WTC11 (cell line): Measurements from ENCODE around the gene SLAMF1.
"Not testable (repeated sequence)": the region's sequence is repeated elsewhere in the genome, so short reads cannot be mapped to it uniquely, and the experiment has no call there.

Source experiments
- ATF1 ChIP-seq: sonication (generic); formaldehyde crosslinking; IDR thresholded peaks from 2 replicates; pipeline ENCODE4 v1.8.1; 2023; ENCODE audit warnings: mild to moderate bottlenecking, moderate library complexity, missing genetic modification reagents
- CBFB ChIP-seq: sonication (generic); formaldehyde crosslinking; IDR thresholded peaks from 2 replicates; pipeline ENCODE4 v1.8.1; 2022; ENCODE audit warnings: mild to moderate bottlenecking, low read depth, missing genetic modification reagents
- ESRRA ChIP-seq: sonication (generic); formaldehyde crosslinking; IDR thresholded peaks from 2 replicates; pipeline ENCODE4 v1.8.1; 2022; ENCODE audit warnings: mild to moderate bottlenecking, missing genetic modification reagents, borderline replicate concordance
- NFYB ChIP-seq: sonication (generic); formaldehyde crosslinking; conservative IDR thresholded peaks from 2 replicates; pipeline ENCODE4 v1.8.0; 2022; ENCODE audit warnings: low read depth, missing genetic modification reagents
- ZNF232 ChIP-seq: sonication (generic); formaldehyde crosslinking; IDR thresholded peaks from 2 replicates; pipeline ENCODE4 v1.8.0; 2022; ENCODE audit warnings: mild to moderate bottlenecking, missing genetic modification reagents
- TF ChIP-seq, protein P1 (sequence below): fragments of 200-600 bp; IDR thresholded peaks from 2 replicates; pipeline ENCODE4 v1.8.0; 2022; ENCODE audit warnings: antibody characterized with exemption

- not testable (repeated sequence) for TF ChIP-seq CBFB (CRISPR knock-in tag); ATF1; NFYB (CRISPR knock-in tag); ESRRA (CRISPR knock-in tag); ZNF232 (CRISPR knock-in tag)
- TF ChIP-seq, protein P1, sequence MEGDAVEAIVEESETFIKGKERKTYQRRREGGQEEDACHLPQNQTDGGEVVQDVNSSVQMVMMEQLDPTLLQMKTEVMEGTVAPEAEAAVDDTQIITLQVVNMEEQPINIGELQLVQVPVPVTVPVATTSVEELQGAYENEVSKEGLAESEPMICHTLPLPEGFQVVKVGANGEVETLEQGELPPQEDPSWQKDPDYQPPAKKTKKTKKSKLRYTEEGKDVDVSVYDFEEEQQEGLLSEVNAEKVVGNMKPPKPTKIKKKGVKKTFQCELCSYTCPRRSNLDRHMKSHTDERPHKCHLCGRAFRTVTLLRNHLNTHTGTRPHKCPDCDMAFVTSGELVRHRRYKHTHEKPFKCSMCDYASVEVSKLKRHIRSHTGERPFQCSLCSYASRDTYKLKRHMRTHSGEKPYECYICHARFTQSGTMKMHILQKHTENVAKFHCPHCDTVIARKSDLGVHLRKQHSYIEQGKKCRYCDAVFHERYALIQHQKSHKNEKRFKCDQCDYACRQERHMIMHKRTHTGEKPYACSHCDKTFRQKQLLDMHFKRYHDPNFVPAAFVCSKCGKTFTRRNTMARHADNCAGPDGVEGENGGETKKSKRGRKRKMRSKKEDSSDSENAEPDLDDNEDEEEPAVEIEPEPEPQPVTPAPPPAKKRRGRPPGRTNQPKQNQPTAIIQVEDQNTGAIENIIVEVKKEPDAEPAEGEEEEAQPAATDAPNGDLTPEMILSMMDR: not testable (repeated sequence)
Observed at GRCh38 chr1:160562745-160563144, 84.1 kb downstream of the SLAMF1 start.
